Purkinje cell (primary cell): ENCODE results near the gene GPRC5D. TPM values are rescaled to one million over a fixed set of nuclear protein-coding genes. Genes with fewer than 3 reads are reported as not detected.

Experiments
- polyA plus RNA-seq: library from polyadenylated mRNA; unstranded; fragments of >200 nt; fragmentation: Nextera tagmentation; gene quantifications from 2 replicates; pipeline ENCODE4 v1.2.1, GENCODE V29; 2014

GPRC5D gene
- polyA plus RNA-seq: not detected in 2 replicates

DNA sequence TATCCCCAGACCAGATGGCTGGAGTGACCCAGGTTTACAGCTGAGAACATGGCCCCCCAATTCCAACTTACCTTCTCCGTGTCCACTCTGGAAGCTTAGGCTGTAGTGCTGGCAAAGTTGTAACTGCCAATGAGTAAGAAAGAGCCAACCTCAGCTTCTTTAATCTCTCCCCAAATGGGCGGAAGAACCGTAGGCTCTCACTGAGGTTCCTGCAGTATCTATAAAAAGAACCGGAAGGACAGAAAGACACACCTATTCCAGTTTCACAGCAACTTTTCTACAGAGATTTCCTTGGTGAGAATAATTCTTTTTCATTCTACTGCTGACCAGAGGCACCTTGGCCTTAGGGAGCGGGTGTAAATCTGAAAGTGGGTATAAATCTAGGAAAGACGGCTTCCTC lies at the start of gene GPRC5D:
Gene GPRC5D, minus strand, starts transcription at position 135 of the 400 bp plus-strand sequence. CDS start 1,786 bp downstream, outside the sequence.

DNA sequence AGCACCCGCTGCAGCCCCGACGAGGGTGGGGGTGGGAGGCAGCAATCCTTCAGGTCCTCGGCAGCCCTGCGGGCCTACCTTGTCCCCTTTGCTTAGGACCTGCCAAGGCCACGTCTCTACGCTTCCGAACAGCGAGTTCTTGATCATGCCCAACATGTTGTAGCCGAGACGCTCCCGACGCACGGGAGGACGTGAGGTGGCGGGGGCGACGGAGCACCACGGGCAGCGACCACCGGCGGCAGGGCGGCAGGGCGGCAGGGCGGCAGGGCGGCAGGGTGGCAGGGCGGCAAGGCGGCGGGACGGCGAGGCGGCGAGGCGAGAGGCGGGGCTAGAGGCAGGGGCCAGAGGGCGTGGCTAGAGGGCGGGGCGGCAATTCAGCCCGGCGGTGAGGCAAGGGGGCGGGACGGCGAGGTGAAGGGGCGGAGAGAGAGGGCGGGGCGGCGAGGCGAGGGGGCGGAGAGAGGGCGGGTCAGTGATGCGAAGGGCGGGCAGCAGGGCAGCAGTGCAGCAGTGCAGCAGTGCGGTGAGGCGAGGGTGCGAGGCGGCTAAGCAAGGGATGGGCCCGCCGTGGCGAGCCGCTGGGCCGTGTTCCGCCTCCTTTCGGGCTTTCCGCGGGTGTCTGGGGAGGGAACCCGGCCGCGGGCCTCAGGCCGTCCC lies 48.1 kb upstream of the GPRC5D start, which contains the start of gene HEBP1:
Gene HEBP1, minus strand, starts transcription at position 307 of the 657 bp plus-strand sequence. Its CDS starts 151 bp downstream, at position 156.

DNA sequence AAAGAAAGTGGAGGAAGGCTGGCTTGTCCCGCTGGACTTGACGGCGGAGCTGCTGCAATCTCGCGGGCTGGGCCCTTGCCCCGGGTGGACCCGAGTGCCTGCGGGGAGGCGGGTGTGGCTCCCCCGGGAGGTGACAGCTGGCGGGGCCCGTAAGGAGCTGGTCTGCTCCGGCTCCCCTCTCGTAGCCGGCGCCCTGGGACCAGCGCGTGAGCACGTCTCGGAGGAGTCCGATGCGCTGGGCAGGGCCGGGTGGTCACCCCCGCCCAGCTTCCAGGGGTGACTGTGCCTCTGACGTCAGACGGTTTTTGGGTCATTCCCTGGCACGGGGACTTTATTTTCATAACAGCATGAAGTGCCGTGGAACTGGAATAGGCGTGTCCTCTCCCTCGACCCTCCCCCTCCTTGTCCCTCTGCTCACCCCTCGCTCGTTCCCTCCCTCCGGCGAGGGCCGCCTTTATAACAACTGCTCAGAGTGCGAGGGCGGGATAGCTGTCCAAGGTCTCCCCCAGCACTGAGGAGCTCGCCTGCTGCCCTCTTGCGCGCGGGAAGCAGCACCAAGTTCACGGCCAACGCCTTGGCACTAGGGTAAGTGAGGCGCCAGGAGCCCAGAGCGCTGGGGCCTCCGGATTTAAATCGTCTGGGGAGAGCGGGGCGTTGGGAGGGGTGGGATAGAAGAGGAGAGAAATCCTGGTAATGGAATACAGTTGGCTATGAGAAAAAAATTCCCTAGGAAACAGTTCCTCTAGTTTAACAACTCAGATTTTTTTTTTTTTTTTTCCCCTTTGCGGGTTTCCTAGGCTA lies 60.7 kb downstream of the GPRC5D start, which contains the start of gene GPRC5A:
Gene GPRC5A, plus strand, starts transcription at position 483 of the 801 bp plus-strand sequence. CDS start 16,688 bp downstream, outside the sequence.

Other genes starting within 250 kb of the GPRC5D start
- 18.7 and 27.5 TPM in 2 replicates for gene CDKN1B, start 234.8 kb downstream of the GPRC5D start, polyA plus RNA-seq
- 1.4 and 2.1 TPM in 2 replicates for gene APOLD1, start 166.5 kb downstream of the GPRC5D start, polyA plus RNA-seq
- 52.1 and 75.6 TPM in 2 replicates for gene DDX47, start 138.8 kb downstream of the GPRC5D start, polyA plus RNA-seq
- gene GPRC5A, start 60.6 kb downstream of the GPRC5D start, polyA plus RNA-seq: not detected in 2 replicates
- 18.5 and 20.8 TPM in 2 replicates for gene HEBP1, start 48.1 kb upstream of the GPRC5D start, polyA plus RNA-seq
- 68.5 and 76.6 TPM in 2 replicates for gene FAM234B, start 92.2 kb upstream of the GPRC5D start, polyA plus RNA-seq
- gene GSG1, start 151.5 kb upstream of the GPRC5D start, polyA plus RNA-seq: 1.0 and 2.9 TPM in 2 replicates
- not detected in 2 replicates for gene EMP1, start 244.6 kb upstream of the GPRC5D start, polyA plus RNA-seq